AG04449 (cell line): ENCODE measurements around the gene RASSF8.

ENCODE experiments used
- CTCF ChIA-PET: fragments of 350-600 bp; formaldehyde crosslinking; extraction: SDS; loops from one replicate; lab custom pipeline; 2021; ENCODE audit warnings: antibody characterized with exemption; lab: Yijun Ruan, JAX
- POLR2A ChIA-PET: fragments of 400-600, 350-600 bp; formaldehyde crosslinking; extraction: SDS; loops from one replicate; lab custom pipeline; 2020; ENCODE audit warnings: antibody characterized with exemption, inconsistent platforms; lab: Yijun Ruan, JAX
- DNase-seq: peaks from one replicate; pipeline ENCODE4 v3.0.0-alpha.2; 2010; ENCODE audit warnings: low read depth, low spot score
- H3K4me3 ChIP-seq: 2 replicates; pipeline ENCODE4 v1.5.1; 2011; ENCODE audit warnings: low read depth, mild to moderate bottlenecking, control low read depth, low read length
- TF ChIP-seq, protein P1 (sequence below): IDR thresholded peaks from one replicate; pipeline ENCODE4 v1.5.1; 2011; ENCODE audit warnings: mild to moderate bottlenecking, moderate library complexity, low read length, control low read depth, inconsistent platforms; ENCODE audit not compliant: insufficient read depth; ENCODE audit errors: missing control alignments

RASSF8 gene

DNA sequence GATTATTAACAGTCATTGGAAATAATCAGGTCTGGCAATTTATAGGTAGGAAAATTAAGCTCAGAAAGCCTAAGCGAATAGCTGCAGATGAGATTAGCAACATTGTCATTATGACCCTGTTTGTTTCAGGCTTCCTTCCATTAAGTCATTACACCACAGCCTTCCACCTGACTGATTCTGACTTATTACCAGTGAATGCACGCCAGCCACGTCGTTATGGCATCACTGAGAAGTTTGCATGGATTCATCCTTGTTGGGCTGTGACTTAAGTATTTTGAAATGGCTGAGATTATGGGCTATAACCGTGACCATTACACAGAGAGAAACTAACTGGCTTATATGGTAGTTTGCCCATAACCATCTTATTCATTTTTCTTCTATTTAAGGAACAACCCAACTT lies 18.6 kb downstream of the RASSF8 start:
- DNase-seq = no peak
- ChIA-PET POLR2A (no interaction called here), CTCF (interaction anchor here (1.5 to 1.7 kb wide), 2 partner anchors 9 to 14 kb away, joined by 3 to 5 read pairs; no protein-coding TSS in a partner anchor)
- no peak overlapping the region for H3K4me3 ChIP-seq
- TF ChIP-seq, protein P1, sequence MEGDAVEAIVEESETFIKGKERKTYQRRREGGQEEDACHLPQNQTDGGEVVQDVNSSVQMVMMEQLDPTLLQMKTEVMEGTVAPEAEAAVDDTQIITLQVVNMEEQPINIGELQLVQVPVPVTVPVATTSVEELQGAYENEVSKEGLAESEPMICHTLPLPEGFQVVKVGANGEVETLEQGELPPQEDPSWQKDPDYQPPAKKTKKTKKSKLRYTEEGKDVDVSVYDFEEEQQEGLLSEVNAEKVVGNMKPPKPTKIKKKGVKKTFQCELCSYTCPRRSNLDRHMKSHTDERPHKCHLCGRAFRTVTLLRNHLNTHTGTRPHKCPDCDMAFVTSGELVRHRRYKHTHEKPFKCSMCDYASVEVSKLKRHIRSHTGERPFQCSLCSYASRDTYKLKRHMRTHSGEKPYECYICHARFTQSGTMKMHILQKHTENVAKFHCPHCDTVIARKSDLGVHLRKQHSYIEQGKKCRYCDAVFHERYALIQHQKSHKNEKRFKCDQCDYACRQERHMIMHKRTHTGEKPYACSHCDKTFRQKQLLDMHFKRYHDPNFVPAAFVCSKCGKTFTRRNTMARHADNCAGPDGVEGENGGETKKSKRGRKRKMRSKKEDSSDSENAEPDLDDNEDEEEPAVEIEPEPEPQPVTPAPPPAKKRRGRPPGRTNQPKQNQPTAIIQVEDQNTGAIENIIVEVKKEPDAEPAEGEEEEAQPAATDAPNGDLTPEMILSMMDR = no peak

DNA sequence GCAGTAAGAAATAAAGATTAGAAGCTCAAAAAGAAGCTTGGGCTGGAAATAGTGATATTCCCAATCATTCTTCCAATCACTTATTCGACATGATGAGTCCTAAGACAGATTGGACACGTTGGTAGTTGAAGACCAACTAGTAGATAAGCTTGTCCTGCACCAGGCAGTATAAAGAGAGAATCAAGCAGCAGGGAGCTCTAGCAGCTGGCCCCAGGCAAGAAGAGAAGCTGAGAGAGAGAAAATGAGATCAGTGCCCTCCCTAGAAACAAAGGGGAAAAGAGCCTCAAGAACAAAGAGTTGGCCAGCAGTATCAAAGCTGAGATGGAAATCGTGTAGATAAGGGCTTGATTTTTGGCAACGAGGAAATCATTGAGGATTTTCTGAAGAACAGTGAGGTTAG lies 20.6 kb downstream of the RASSF8 start:
- H3K4me3 ChIP-seq = no peak overlapping the region
- no peak for DNase-seq
- POLR2A ChIA-PET = interaction anchor here (0.5 to 0.8 kb wide), 2 partner anchors 8 to 15 kb away, joined by 3 read pairs; no protein-coding TSS in a partner anchor
- CTCF ChIA-PET = interaction anchor here (0.7 to 1.7 kb wide), 5 partner anchors 11 to 543 kb away, joined by 3 to 7 read pairs (median 4); no protein-coding TSS in a partner anchor
- TF ChIP-seq, protein P1 = no peak

DNA sequence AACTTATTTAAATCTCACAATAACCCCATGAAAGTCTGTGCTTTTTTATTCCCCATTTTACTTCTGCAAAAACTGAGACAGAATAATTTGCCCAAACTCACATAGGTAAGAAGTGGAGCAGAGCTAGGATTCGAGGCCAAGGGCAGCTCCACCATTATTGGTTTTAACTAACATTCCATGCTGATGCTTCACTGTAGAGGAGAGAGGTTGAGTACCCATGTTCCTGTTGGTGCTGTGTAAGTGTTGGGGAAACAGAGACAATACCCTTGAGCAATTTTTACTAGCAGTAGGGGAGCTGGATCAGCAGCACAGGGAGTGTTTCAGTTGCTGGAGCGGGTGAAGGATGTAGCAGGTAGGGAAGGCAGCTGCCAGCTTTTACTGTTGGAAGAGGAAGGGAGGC lies 21.1 kb downstream of the RASSF8 start:
- POLR2A ChIA-PET = interaction anchor here (0.8 kb wide), 1 partner anchor 14 kb away, joined by 3 read pairs; no protein-coding TSS in a partner anchor
- no peak overlapping the region for H3K4me3 ChIP-seq
- no peak for DNase-seq
- CTCF ChIA-PET = interaction anchor here (0.7 to 1.7 kb wide), 5 partner anchors 11 to 543 kb away, joined by 3 to 7 read pairs (median 4); no protein-coding TSS in a partner anchor
- TF ChIP-seq, protein P1 = no peak

DNA sequence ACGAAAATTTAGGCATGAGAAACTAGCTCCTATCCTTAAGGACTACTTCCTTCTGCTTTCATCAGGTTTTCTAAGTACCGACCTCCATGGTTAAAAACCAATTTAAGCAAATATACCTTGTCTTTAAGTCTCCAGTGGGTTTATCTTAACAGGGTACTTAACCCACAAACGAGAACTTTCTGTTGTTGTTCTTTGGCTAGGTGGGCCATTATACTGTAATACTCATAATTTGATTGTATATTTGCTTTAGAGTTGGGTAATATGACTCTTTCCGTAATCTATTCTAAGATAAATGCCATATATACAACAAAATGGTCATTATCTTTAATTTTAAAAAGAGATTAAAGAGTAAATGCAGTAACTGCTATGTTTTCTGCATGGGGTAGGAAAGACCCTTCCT lies 21.6 kb downstream of the RASSF8 start:
- ChIA-PET POLR2A (no interaction called here), CTCF (interaction anchor here (0.7 to 1.7 kb wide), 3 partner anchors 12 to 544 kb away, joined by 4 to 7 read pairs (median 4); no protein-coding TSS in a partner anchor)
- no peak overlapping the region for H3K4me3 ChIP-seq
- DNase-seq = no peak
- TF ChIP-seq, protein P1 = no peak

DNA sequence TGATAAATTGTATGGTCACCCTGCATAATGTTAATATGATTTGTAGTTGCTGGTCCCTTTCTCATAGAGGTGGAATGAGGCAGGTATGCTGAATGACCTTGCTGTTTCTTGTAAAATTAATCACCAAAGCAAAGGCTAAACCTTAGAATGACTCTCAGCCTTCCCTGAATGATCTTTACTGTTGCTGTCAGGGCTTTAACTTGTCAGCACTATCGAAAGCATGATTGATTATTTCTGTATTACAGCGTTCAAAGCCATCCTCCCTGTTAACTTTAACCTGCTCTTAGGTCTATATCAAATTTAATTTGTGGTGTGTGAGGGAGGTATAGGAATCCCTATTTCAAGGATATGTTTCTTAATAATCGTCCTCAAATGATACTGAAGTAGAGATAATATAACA lies 23.1 kb downstream of the RASSF8 start:
- DNase-seq = no peak
- TF ChIP-seq, protein P1 = no peak
- H3K4me3 ChIP-seq = no peak overlapping the region
- CTCF ChIA-PET = interaction anchor here (1.6 kb wide), 1 partner anchor 11 kb away, joined by 3 read pairs; no protein-coding TSS in a partner anchor
- POLR2A ChIA-PET = no interaction called here

DNA sequence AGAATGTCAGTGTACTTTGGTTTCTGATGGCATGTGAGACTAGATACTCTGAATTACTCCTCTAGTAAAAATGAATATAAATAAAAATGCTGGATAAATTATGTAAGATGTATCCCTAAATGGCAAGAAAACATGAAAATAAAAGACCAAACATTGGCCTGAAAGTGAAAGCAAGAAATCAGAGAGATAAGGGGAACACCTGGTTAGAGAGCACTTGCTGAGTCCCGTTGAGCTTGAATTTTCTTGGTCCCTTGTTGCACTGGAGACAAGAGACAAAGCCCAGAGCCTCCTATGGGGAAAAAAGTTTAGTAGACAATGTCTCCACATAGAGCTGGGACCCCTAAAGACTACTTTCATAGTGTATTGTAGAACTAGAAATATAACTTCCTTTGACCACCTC lies 23.9 kb downstream of the RASSF8 start:
- CTCF ChIA-PET = interaction anchor here (0.6 to 1.6 kb wide), 4 partner anchors 11 to 546 kb away, joined by 3 read pairs; no protein-coding TSS in a partner anchor
- H3K4me3 ChIP-seq = no peak overlapping the region
- POLR2A ChIA-PET = no interaction called here
- TF ChIP-seq, protein P1 = no peak
- no peak for DNase-seq
